MCF 10A (cell line): Measurements from ENCODE around the gene ARL3. TPM values are rescaled to one million over a fixed set of nuclear protein-coding genes. Genes with fewer than 3 reads are reported as not detected.
A peak's percentile ranks its signal among the peaks of the same experiment; 100 is the strongest.

Experiments
- BruUV-seq: library from RNA; stranded (reverse); fragments of 400-500 nt; replicated peaks from 2 replicates; lab custom pipeline; 2021; lab: Mats Ljungman, UMichigan
- CTCF ChIA-PET: fragments of 300-600 bp; sonication (Branson Sonifier 250); formaldehyde crosslinking; extraction: SDS; loops from one replicate; lab custom pipeline; 2021; ENCODE audit warnings: antibody characterized with exemption, inconsistent platforms; lab: Yijun Ruan, JAX
- POLR2A ChIA-PET: fragments of 300-600, 350-650 bp; sonication (Branson Sonifier 250); formaldehyde crosslinking; extraction: SDS; loops from one replicate; lab custom pipeline; 2020; ENCODE audit warnings: antibody characterized with exemption, inconsistent platforms; lab: Yijun Ruan, JAX
- DNase-seq: peaks from one replicate; pipeline ENCODE4 v3.0.0-alpha.2; 2018; ENCODE audit not compliant: unreplicated experiment
- H3K27ac Mint-ChIP-seq: one replicate; pipeline ENCODE4 v1.8.0; 2022; ENCODE audit warnings: mild to moderate bottlenecking, low read depth, mixed read lengths; ENCODE audit not compliant: unreplicated experiment
- H3K27me3 Mint-ChIP-seq: one replicate; pipeline ENCODE4 v1.8.0; 2022; ENCODE audit warnings: mixed read lengths; ENCODE audit not compliant: insufficient read depth, unreplicated experiment
- H3K36me3 Mint-ChIP-seq: one replicate; pipeline ENCODE4 v1.8.0; 2022; ENCODE audit warnings: mild to moderate bottlenecking, moderate library complexity, mixed read lengths; ENCODE audit not compliant: insufficient read depth, unreplicated experiment
- H3K4me1 Mint-ChIP-seq: one replicate; pipeline ENCODE4 v1.8.0; 2022; ENCODE audit warnings: mixed read lengths; ENCODE audit not compliant: insufficient read depth, unreplicated experiment
- H3K4me3 Mint-ChIP-seq: one replicate; pipeline ENCODE4 v1.8.0; 2022; ENCODE audit warnings: mild to moderate bottlenecking, moderate library complexity, mixed read lengths; ENCODE audit not compliant: unreplicated experiment
- H3K9me3 Mint-ChIP-seq: one replicate; pipeline ENCODE4 v1.8.0; 2022; ENCODE audit warnings: mixed read lengths; ENCODE audit not compliant: unreplicated experiment
- CTCF ChIP-seq: fragments of 200-600 bp; IDR thresholded peaks from one replicate; pipeline ENCODE4 v1.8.0; 2022; ENCODE audit warnings: antibody characterized with exemption, mild to moderate bottlenecking; ENCODE audit not compliant: unreplicated experiment
- intact Hi-C: fragments of 100-400 bp; cut with micrococcal nuclease; formaldehyde crosslinking; loops from 2 replicates; pipeline ENCODE4 v1.14.1; 2022
- total RNA-seq: library from RNA; stranded (reverse); gene quantifications from 2 replicates; pipeline ENCODE4 v1.2.3, GENCODE V29; 2022

The ARL3 gene
- total RNA-seq, 1 experiment from 2014 or later, result 6.8 TPM

- ChIA-PET POLR2A (interaction anchor here (1.0 kb wide), 1 partner anchor 11 kb away, joined by 6 read pairs; no protein-coding TSS in a partner anchor), CTCF (no interaction called here)
- no peak for TF ChIP-seq CTCF
- no TSS peak for BruUV-seq
- DNase-seq, result no peak
- H3K4me1 Mint-ChIP-seq, result peaks cover 27% of the 10 kb centered on the region
- no peaks in the 10 kb centered on the region for H3K27me3 Mint-ChIP-seq
- no peaks in the 10 kb centered on the region for H3K36me3 Mint-ChIP-seq
- intact Hi-C loops, result no loop called here
- H3K27ac Mint-ChIP-seq, result no peak overlapping the region
- H3K9me3 Mint-ChIP-seq, result no peaks in the 10 kb centered on the region
- H3K4me3 Mint-ChIP-seq, result no peak overlapping the region
Observed at GRCh38 chr10:102634686-102635085, 79.5 kb downstream of the ARL3 start.

DNA sequence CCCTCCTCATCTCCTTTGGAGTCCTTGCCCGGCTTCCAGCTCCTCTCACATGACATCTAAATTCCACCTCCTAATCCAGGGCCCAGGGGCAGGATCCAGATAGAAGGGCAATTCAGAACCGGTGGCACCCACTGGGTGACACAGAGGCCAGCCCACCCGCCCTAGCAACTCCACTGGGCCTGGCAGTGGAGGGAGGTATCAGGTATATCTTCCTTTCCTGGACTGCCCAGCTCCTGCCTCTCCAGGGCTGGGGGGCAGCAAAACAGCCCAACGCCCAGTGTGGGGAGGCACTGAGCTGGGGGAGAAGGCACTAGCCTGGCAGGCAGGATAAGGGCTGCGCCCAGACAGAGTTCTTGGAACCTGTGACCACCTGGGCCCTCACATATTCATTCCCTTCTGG is 80.3 kb downstream of the ARL3 start:
- H3K9me3 Mint-ChIP-seq, result no peaks in the 10 kb centered on the region
- ChIA-PET POLR2A (no interaction called here), CTCF (interaction anchor here (0.6 kb wide), 1 partner anchor 136 kb away, joined by 3 read pairs; no protein-coding TSS in a partner anchor)
- H3K27me3 Mint-ChIP-seq, result no peaks in the 10 kb centered on the region
- BruUV-seq, result no TSS peak
- no peak overlapping the region for H3K27ac Mint-ChIP-seq
- intact Hi-C loops, result no loop called here
- no peak overlapping the region for H3K4me3 Mint-ChIP-seq
- TF ChIP-seq CTCF, result no peak
- H3K36me3 Mint-ChIP-seq, result no peaks in the 10 kb centered on the region
- DNase-seq, result no peak
- H3K4me1 Mint-ChIP-seq, result peaks cover 33% of the 10 kb centered on the region

DNA sequence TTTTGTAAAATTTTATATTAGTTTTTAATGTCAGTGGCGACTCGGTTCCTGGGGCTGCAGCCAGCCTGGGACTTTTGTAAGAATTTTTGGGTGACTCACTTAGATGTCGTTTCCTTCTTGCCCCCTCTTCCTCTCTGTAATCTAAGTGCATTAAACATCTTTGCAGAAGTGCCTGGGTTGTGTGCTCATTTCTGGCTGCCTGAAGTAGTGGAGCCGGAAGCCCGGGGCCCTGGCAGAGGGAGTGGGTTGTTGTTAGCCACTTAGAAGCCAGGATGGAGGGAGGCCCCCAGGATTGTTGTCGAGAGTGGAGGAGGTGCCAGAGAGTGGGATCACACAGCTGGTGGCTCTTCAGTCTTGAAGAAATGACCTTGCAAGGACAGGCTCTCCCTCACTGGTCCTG is 80.9 kb downstream of the ARL3 start:
- Mint-ChIP-seq H3K36me3 (no peaks in the 10 kb centered on the region), H3K4me1 (peaks cover 38% of the 10 kb centered on the region), H3K4me3 (no peak overlapping the region), H3K27ac (peak overlapping the region; percentile 12), H3K9me3 (no peaks in the 10 kb centered on the region), H3K27me3 (no peaks in the 10 kb centered on the region)
- POLR2A ChIA-PET, result interaction anchor here (1.7 kb wide), 1 partner anchor 8 kb away, joined by 8 read pairs; no protein-coding TSS in a partner anchor
- TF ChIP-seq CTCF, result no peak
- intact Hi-C loops, result no loop called here
- BruUV-seq, result no TSS peak
- DNase-seq, result peak; percentile 38
- CTCF ChIA-PET, result interaction anchor here (0.6 kb wide), 1 partner anchor 136 kb away, joined by 3 read pairs; no protein-coding TSS in a partner anchor

- intact Hi-C loops, result no loop called here
- ChIA-PET CTCF (interaction anchor here (0.6 to 0.7 kb wide), 2 partner anchors 33 to 461 kb away, joined by 3 read pairs; no protein-coding TSS in a partner anchor), POLR2A (interaction anchor here (0.6 to 1.7 kb wide), 3 partner anchors 9 to 111 kb away, joined by 3 to 8 read pairs (median 3); partner anchors contain the start of gene WBP1L)
- Mint-ChIP-seq H3K4me3 (no peak overlapping the region), H3K36me3 (no peaks in the 10 kb centered on the region), H3K27ac (peak overlapping the region; percentile 12), H3K4me1 (peaks cover 44% of the 10 kb centered on the region), H3K9me3 (no peaks in the 10 kb centered on the region), H3K27me3 (no peaks in the 10 kb centered on the region)
- BruUV-seq, result no TSS peak
- DNase-seq, result no peak
- TF ChIP-seq CTCF, result no peak
Observed at GRCh38 chr10:102632394-102633111, 81.6 kb downstream of the ARL3 start.
